GM04503 (cell line): ENCODE data around the gene OPCML.

Source experiments
- DNase-seq: peaks from one replicate; pipeline ENCODE4 v3.0.0-alpha.2; 2012; ENCODE audit warnings: low read depth

Gene OPCML

GRCh38 chr11:132848336-132848735 is 684.0 kb downstream of the OPCML start:
- DNase-seq: peak; percentile 81

- DNase-seq: no peak
These were observed 686.2 kb downstream of the OPCML start for GRCh38 chr11:132846075-132846474.

GRCh38 chr11:132844956-132845696 is 687.2 kb downstream of the OPCML start:
- peak; percentile 84 for DNase-seq

- DNase-seq: no peak
These were observed 691.6 kb downstream of the OPCML start for GRCh38 chr11:132840660-132841059.

- no peak for DNase-seq
These were observed 692.1 kb downstream of the OPCML start for GRCh38 chr11:132840191-132840590.

GRCh38 chr11:132839236-132839945 is 692.9 kb downstream of the OPCML start:
- no peak for DNase-seq

- DNase-seq: no peak
These were observed 693.7 kb downstream of the OPCML start for GRCh38 chr11:132838627-132839026.

- no peak for DNase-seq
These were observed 701.0 kb downstream of the OPCML start for GRCh38 chr11:132831272-132831671.

GRCh38 chr11:132824642-132825041 is 707.7 kb downstream of the OPCML start:
- no peak for DNase-seq

GRCh38 chr11:132822276-132822675 is 710.0 kb downstream of the OPCML start:
- no peak for DNase-seq

GRCh38 chr11:132821499-132821898 is 710.8 kb downstream of the OPCML start:
- no peak for DNase-seq

- peak; percentile 23 for DNase-seq
These were observed 711.3 kb downstream of the OPCML start for GRCh38 chr11:132821014-132821413.

GRCh38 chr11:132818951-132819350 is 713.4 kb downstream of the OPCML start:
- DNase-seq: no peak

- no peak for DNase-seq
These were observed 714.9 kb downstream of the OPCML start for GRCh38 chr11:132817387-132817786.

- no peak for DNase-seq
These were observed 717.9 kb downstream of the OPCML start for GRCh38 chr11:132814410-132814809.

- no peak for DNase-seq
These were observed 720.7 kb downstream of the OPCML start for GRCh38 chr11:132811649-132812048.

- DNase-seq: no peak
These were observed 723.2 kb downstream of the OPCML start for GRCh38 chr11:132809070-132809469.

GRCh38 chr11:132804258-132804657 is 728.0 kb downstream of the OPCML start:
- DNase-seq: no peak

GRCh38 chr11:132803436-132803835 is 728.9 kb downstream of the OPCML start:
- DNase-seq: peak; percentile 14

- no peak for DNase-seq
These were observed 729.4 kb downstream of the OPCML start for GRCh38 chr11:132802947-132803346.

GRCh38 chr11:132793831-132794230 is 738.5 kb downstream of the OPCML start:
- no peak for DNase-seq

- DNase-seq: no peak
These were observed 739.8 kb downstream of the OPCML start for GRCh38 chr11:132792341-132793140.

- no peak for DNase-seq
These were observed 741.3 kb downstream of the OPCML start for GRCh38 chr11:132790971-132791370.
